PC-3 (cell line): ENCODE data around the gene CCNY.

Experiments used
- CTCF ChIP-seq: fragments of 300-600 bp; sonication (generic); conservative IDR thresholded peaks from 2 replicates; pipeline ENCODE4 v1.5.1; 2017; ENCODE audit warnings: antibody characterized with exemption, low read depth, mild to moderate bottlenecking, low read length
- EZH2 ChIP-seq: fragments of 300-600 bp; sonication (generic); IDR thresholded peaks from one replicate; pipeline ENCODE4 v1.6.1; 2017; ENCODE audit warnings: antibody characterized with exemption, mild to moderate bottlenecking, low read length; ENCODE audit not compliant: unreplicated experiment
- EZH2phosphoT487 ChIP-seq: fragments of 300-600 bp; sonication (generic); IDR thresholded peaks from 2 replicates; pipeline ENCODE4 v1.6.1; 2018; ENCODE audit warnings: mild to moderate bottlenecking, antibody characterized with exemption, low read length, borderline replicate concordance

GRCh38 chr10:35299016-35299415 is 37.3 kb upstream of the CCNY start:
- TF ChIP-seq CTCF (no peak), EZH2 (no peak), EZH2phosphoT487 (no peak)
